B cell (primary cell): Measurements from ENCODE around the gene PLEKHN1. TPM values are rescaled to one million over a fixed set of nuclear protein-coding genes. Genes with fewer than 3 reads are reported as not detected.

Experiments used
- ATAC-seq: fragments of 200-7000 bp; cut with Tn5 transposase; one replicate; pipeline ENCODE4 v1.10.0; 2021; ENCODE audit warnings: low read depth, mild to moderate bottlenecking, moderate number of reproducible peaks, moderate library complexity
- CTCF ChIA-PET: fragments of 350-600 bp; sonication (Branson Sonifier 250); formaldehyde crosslinking; loops from one replicate; lab custom pipeline; 2021; ENCODE audit warnings: antibody characterized with exemption, inconsistent platforms; lab: Charles Lee
- POLR2A ChIA-PET: fragments of 350-600 bp; sonication (Branson Sonifier 250); formaldehyde crosslinking; loops from one replicate; lab custom pipeline; 2021; ENCODE audit warnings: antibody characterized with exemption; lab: Charles Lee
- DNase-seq: peaks from one replicate; pipeline ENCODE4 v3.0.0; 2013
- H2AFZ ChIP-seq: 2 replicates; pipeline ENCODE4 v1.6.1; 2012; ENCODE audit warnings: mild to moderate bottlenecking, low read depth, low read length; ENCODE audit not compliant: insufficient read depth, poor library complexity, severe bottlenecking
- H3K27ac ChIP-seq, 2 donors: 1 replicate in 1 of 2; 2 replicates in 1 of 2; pipeline ENCODE4 v1.5.1; 2012 to 2013; ENCODE audit warnings: low read length in 2 of 2, mild to moderate bottlenecking in 2 of 2, moderate library complexity in 1 of 2
- H3K27me3 ChIP-seq, 4 experiments: fragments of 200-600 bp in 1 of 4; sonication (generic) in 1 of 4; replicated peaks in 1 of 4; 1 replicate in 2 of 4; 2 replicates in 2 of 4; pipeline versions ENCODE4 v1.6.1 to v1.7.0; 2013 to 2016; ENCODE audit warnings: low read length in 3 of 4, mild to moderate bottlenecking in 2 of 4, mixed read lengths in 1 of 4, moderate library complexity in 1 of 4; ENCODE audit not compliant: insufficient read depth in 4 of 4, control insufficient read depth in 3 of 4; ENCODE audit errors: control extremely low read depth in 1 of 4
- H3K36me3 ChIP-seq, 2 experiments: replicated peaks in 1 of 2; 1 replicate in 1 of 2; 2 replicates in 1 of 2; pipeline versions ENCODE4 v1.6.1 to v1.7.1; 2013; ENCODE audit warnings: low read length in 1 of 2; ENCODE audit not compliant: insufficient read depth in 2 of 2, control insufficient read depth in 1 of 2; ENCODE audit errors: control extremely low read depth in 1 of 2, extremely low read depth in 1 of 2
- H3K4me1 ChIP-seq, 2 donors: fragments of 200-600 bp in 1 of 2; sonication (generic) in 1 of 2; 1 replicate in 1 of 2; 2 replicates in 1 of 2; pipeline versions ENCODE4 v1.5.1 to v1.6.1; 2013 to 2017; ENCODE audit warnings: low read length in 2 of 2; ENCODE audit not compliant: control insufficient read depth in 2 of 2, insufficient read depth in 2 of 2
- H3K4me2 ChIP-seq: replicated peaks from 2 replicates; pipeline ENCODE3; 2012; ENCODE audit warnings: mild to moderate bottlenecking, low read depth, low read length; ENCODE audit not compliant: poor library complexity, severe bottlenecking
- H3K4me3 ChIP-seq, 5 experiments: fragments of 200-600 bp in 1 of 5; sonication (generic) in 1 of 5; 1 replicate in 3 of 5; 2 replicates in 2 of 5; pipeline versions ENCODE4 v1.5.1 to v1.7.0; 2011 to 2016; ENCODE audit warnings: low read length in 4 of 5, mild to moderate bottlenecking in 4 of 5, low read depth in 2 of 5, control low read depth in 1 of 5, moderate library complexity in 1 of 5; ENCODE audit not compliant: insufficient read depth in 1 of 5; ENCODE audit errors: control extremely low read depth in 1 of 5, extremely low read depth in 1 of 5
- H3K79me2 ChIP-seq: fragments of 200-600 bp; sonication (generic); one replicate; pipeline ENCODE4 v1.6.0; 2016; ENCODE audit warnings: low read length; ENCODE audit not compliant: control insufficient read depth, insufficient read depth
- H3K9ac ChIP-seq: fragments of 200-600 bp; sonication (generic); 2 replicates; pipeline ENCODE4 v1.6.1; 2017; ENCODE audit warnings: mild to moderate bottlenecking, low read length, moderate library complexity
- H3K9me3 ChIP-seq, 3 donors: one replicate each; pipeline versions ENCODE4 v1.6.1 to v1.7.1; 2013; ENCODE audit warnings: low read length in 2 of 3; ENCODE audit not compliant: control insufficient read depth in 2 of 3, insufficient read depth in 1 of 3; ENCODE audit errors: control extremely low read depth in 1 of 3
- H4K20me1 ChIP-seq: 2 replicates; pipeline ENCODE4 v1.6.0; 2012; ENCODE audit warnings: mild to moderate bottlenecking, low read length; ENCODE audit not compliant: insufficient read depth, control insufficient read depth, poor library complexity, severe bottlenecking
- H3K27ac Mint-ChIP-seq: one replicate; pipeline ENCODE4 v1.8.0; 2021; ENCODE audit warnings: mixed read lengths
- H3K27me3 Mint-ChIP-seq: one replicate; pipeline ENCODE4 v1.8.0; 2021; ENCODE audit warnings: mixed read lengths
- H3K4me1 Mint-ChIP-seq: one replicate; pipeline ENCODE4 v1.8.0; 2021; ENCODE audit warnings: mixed read lengths
- H3K4me3 Mint-ChIP-seq: one replicate; pipeline ENCODE4 v1.8.0; 2021; ENCODE audit warnings: mixed read lengths
- H3K9me3 Mint-ChIP-seq: one replicate; pipeline ENCODE4 v1.8.0; 2022; ENCODE audit warnings: mixed read lengths; ENCODE audit not compliant: insufficient read depth
- CTCF ChIP-seq: fragments of 200-600 bp; IDR thresholded peaks from one replicate; pipeline ENCODE4 v1.8.0; 2022; ENCODE audit warnings: antibody characterized with exemption, mild to moderate bottlenecking
- EZH2 ChIP-seq: IDR thresholded peaks from 2 replicates; pipeline ENCODE4 v1.6.1; 2012; ENCODE audit warnings: borderline replicate concordance, low read depth, mild to moderate bottlenecking, moderate library complexity, low read length; ENCODE audit not compliant: insufficient read depth, poor library complexity, severe bottlenecking
- WGBS: methylation state at CpG from one replicate; pipeline ENCODE4 v1.1.5; 2013; ENCODE audit warnings: missing lambda C conversion rate; ENCODE audit not compliant: insufficient coverage; 5-methylcytosine and 5-hydroxymethylcytosine counted together
- intact Hi-C: fragments of 100-400 bp; cut with micrococcal nuclease; formaldehyde crosslinking; loops from one replicate; pipeline ENCODE4 v1.10.0; 2022
- polyA plus RNA-seq: library from polyadenylated mRNA; depleted of rRNA; stranded (reverse); fragments of >200 nt; gene quantifications from 2 replicates; pipeline ENCODE4 v1.2.3, GENCODE V29; 2012
- total RNA-seq, 2 donors: library from RNA; stranded (reverse); fragments of 120-200 nt in 1 of 2; gene quantifications; 1 replicate in 1 of 2; 2 replicates in 1 of 2; pipeline versions ENCODE4 v1.2.3 to v1.2.4, GENCODE V29; 2013 to 2022

Gene PLEKHN1
- total and polyA plus RNA-seq, 2 donors (not counting 1 experiment from before 2014, with no cell fraction given): 0.36 to 1.1 TPM

- Mint-ChIP-seq H3K27me3 (no peaks in the 10 kb centered on the region), H3K4me1 (peaks cover 4% of the 10 kb centered on the region), H3K9me3 (no peaks in the 10 kb centered on the region), H3K27ac (peak overlapping the region; percentile 50), H3K4me3 (peak overlapping the region; percentile 41)
- Histone ChIP-seq H3K27ac (no peak overlapping the region), H3K27me3 (peaks cover 0 to 22% (median 6%) of the 10 kb centered on the region in 4 experiments), H3K4me1 (peaks cover 9 to 21% of the 10 kb centered on the region in 2 donors), H3K9me3 (no peaks in the 10 kb centered on the region), H3K79me2 (no peaks in the 10 kb centered on the region), H4K20me1 (no peaks in the 10 kb centered on the region), H2AFZ (no peak overlapping the region), H3K4me2 (peak overlapping the region; percentile 91), H3K4me3 (no peak overlapping the region), H3K9ac (no peak overlapping the region), H3K36me3 (no peaks in the 10 kb centered on the region)
- DNase-seq: no peak
- WGBS: 26% methylated on average over 29 of the region's 33 CpGs
- POLR2A ChIA-PET: interaction anchor here (0.6 to 1.0 kb wide), 2 partner anchors 10 to 99 kb away, joined by 3 to 4 read pairs; no protein-coding TSS in a partner anchor
- ATAC-seq: no peak
- TF ChIP-seq EZH2 (no peak), CTCF (no peak)
- CTCF ChIA-PET: interaction anchor here (1.0 to 1.5 kb wide), 2 partner anchors 11 to 36 kb away, joined by 4 to 6 read pairs; no protein-coding TSS in a partner anchor
- intact Hi-C loops: no loop called here
Measured at GRCh38 chr1:1021010-1021919, 55.0 kb downstream of the PLEKHN1 start.

- Histone ChIP-seq H4K20me1 (no peaks in the 10 kb centered on the region), H3K79me2 (no peaks in the 10 kb centered on the region), H3K4me1 (peaks cover 9 to 21% of the 10 kb centered on the region in 2 donors), H3K4me2 (no peak overlapping the region), H3K27ac (no peak overlapping the region), H3K9ac (no peak overlapping the region), H3K36me3 (no peaks in the 10 kb centered on the region), H3K4me3 (no peak overlapping the region), H3K27me3 (peaks cover 0 to 22% (median 6%) of the 10 kb centered on the region in 4 experiments), H3K9me3 (no peaks in the 10 kb centered on the region), H2AFZ (no peak overlapping the region)
- no peak for TF ChIP-seq CTCF
- TF ChIP-seq EZH2: no peak
- DNase-seq (no peak), ATAC-seq (no peak)
- POLR2A ChIA-PET: interaction anchor here (0.6 to 1.0 kb wide), 2 partner anchors 9 to 98 kb away, joined by 3 to 4 read pairs; no protein-coding TSS in a partner anchor
- WGBS: 76% methylated on average over 10 of the region's 10 CpGs
- peak overlapping the region; percentile 29 for H3K4me3 Mint-ChIP-seq
- intact Hi-C loops: no loop called here
- H3K27me3 Mint-ChIP-seq: no peaks in the 10 kb centered on the region
- no peak overlapping the region for H3K27ac Mint-ChIP-seq
- peaks cover 4% of the 10 kb centered on the region for H3K4me1 Mint-ChIP-seq
- no peaks in the 10 kb centered on the region for H3K9me3 Mint-ChIP-seq
- CTCF ChIA-PET: interaction anchor here (1.0 to 1.5 kb wide), 2 partner anchors 11 to 37 kb away, joined by 4 to 6 read pairs; no protein-coding TSS in a partner anchor
Measured at GRCh38 chr1:1021920-1022259, 55.6 kb downstream of the PLEKHN1 start.
